ENCODE results near the gene USP31. TPM values are rescaled to one million over a fixed set of nuclear protein-coding genes. Genes with fewer than 3 reads are reported as not detected.
A peak's percentile ranks its signal among the peaks of the same experiment; 100 is the strongest.

The USP31 gene
- total RNA-seq, 1 experiment from 2014 or later = 16.1 TPM

GRCh38 chr16:23071196-23072083 lies 77.8 kb downstream of the USP31 start:
- H4K5ac ChIP-seq (ENCODE audit: insufficient read length, low read depth, low read length) = no peak overlapping the region
- Mint-ChIP-seq H3K4me1 (peaks cover 0 to 4% of the 10 kb centered on the region in 2 experiments; a peak in 1 of 4 replicates), H3K27ac (peak overlapping the region in 1 of 3 experiments; percentile 89; a peak in 2 of 7 replicates), H3K9me3 (no peaks in the 10 kb centered on the region), H3K4me3 (no peak overlapping the region), H3K36me3 (ENCODE audit: insufficient read depth in 1 of 3, low read depth in 3 of 3) (peaks cover 28 to 61% (median 54%) of the 10 kb centered on the region in 3 experiments; a peak in 6 of 7 replicates), H3K27me3 (ENCODE audit: low read depth) (no peaks in the 10 kb centered on the region)
- H2AK5ac ChIP-seq (ENCODE audit: insufficient read length, low read length) = no peak overlapping the region
- no peak overlapping the region for H3T11ph ChIP-seq (ENCODE audit: low read length)
- DNase-seq = no peak
- no peak overlapping the region for H2BK15ac ChIP-seq (ENCODE audit: low read depth, low read length)
- no peak overlapping the region for H2BK12ac ChIP-seq (ENCODE audit: insufficient read length, low read depth, low read length)
- no peak overlapping the region for H2AFZ ChIP-seq (ENCODE audit: low read length)
- no peaks in the 10 kb centered on the region for H3K4me1 ChIP-seq (ENCODE audit: insufficient read depth, low read length)
- TF ChIP-seq CTCF (conservative IDR thresholded peaks at IDR 0.05) = no peak
- no peaks in the 10 kb centered on the region for H4K20me1 ChIP-seq (ENCODE audit: control insufficient read depth, insufficient read depth, insufficient read length)
- H2BK5ac ChIP-seq (ENCODE audit: insufficient read length, low read length) = no peak overlapping the region
- H3K79me2 ChIP-seq (ENCODE audit: insufficient read depth, low read length) = no peaks in the 10 kb centered on the region
- H3K18ac ChIP-seq (ENCODE audit: insufficient read length, low read depth, low read length) = no peak overlapping the region
- no peaks in the 10 kb centered on the region for H3K79me1 ChIP-seq (ENCODE audit: insufficient read depth, low read depth, low read length, poor library complexity, severe bottlenecking)
- no peak overlapping the region for H2BK120ac ChIP-seq (ENCODE audit: low read depth, low read length, poor library complexity, severe bottlenecking)
- no peak overlapping the region for H3K9ac ChIP-seq (ENCODE audit: extremely low read depth, insufficient read length, low read length)
- H3K23me2 ChIP-seq (ENCODE audit: insufficient read length, low read depth, low read length, poor library complexity, severe bottlenecking) = no peaks in the 10 kb centered on the region
- H3K14ac ChIP-seq (ENCODE audit: insufficient read depth, low read length) = no peak overlapping the region
- WGBS (ENCODE audit: extremely low coverage, insufficient read length, low lambda C conversion rate) = no CpG with 5 or more reads among the region's 8 CpGs
- H3K4me2 ChIP-seq (ENCODE audit: insufficient read depth, insufficient read length, low read length) = no peak overlapping the region
- no peak overlapping the region for H4K91ac ChIP-seq (ENCODE audit: insufficient read length, low read depth, low read length)
- H4K8ac ChIP-seq (replicated peaks; ENCODE audit: insufficient read length, low read depth, low read length) = no peak overlapping the region
- H3K27me3 ChIP-seq (ENCODE audit: insufficient read depth, low read length) = no peaks in the 10 kb centered on the region
- no peak overlapping the region for H3K4ac ChIP-seq (ENCODE audit: low read depth, low read length)
- H3K27ac ChIP-seq (ENCODE audit: insufficient read length, low read depth, low read length) = no peak overlapping the region
- H3K9me3 ChIP-seq (ENCODE audit: control insufficient read depth, low read depth, low read length) = no peaks in the 10 kb centered on the region
- H3K56ac ChIP-seq (ENCODE audit: insufficient read length, low read depth, low read length) = no peak overlapping the region
- H2BK20ac ChIP-seq (ENCODE audit: low read depth, low read length, poor library complexity, severe bottlenecking) = no peak overlapping the region
- no peak overlapping the region for H3K23ac ChIP-seq (ENCODE audit: insufficient read length, low read depth, low read length)

Data from H9 (cell line).